NCI-H526 (cell line): Measurements from ENCODE around the gene SCAMP3.
A peak's percentile ranks its signal among the peaks of the same experiment; 100 is the strongest.
"Not testable (repeated sequence)": the region's sequence is repeated elsewhere in the genome, so short reads cannot be mapped to it uniquely, and the experiment has no call there.

Source experiments
- DNase-seq, 2 experiments: peaks; one replicate each; lab custom pipeline; 2025; lab: John Stamatoyannopoulos, UW

Gene SCAMP3

GRCh38 chr1:155227261-155228095, 34.7 kb downstream of the SCAMP3 start:
- peak; percentile 100 for DNase-seq

- DNase-seq: peak; percentile 82 to 87
Observed at GRCh38 chr1:155226910-155227260, 35.3 kb downstream of the SCAMP3 start.

GRCh38 chr1:155226188-155226909, 35.8 kb downstream of the SCAMP3 start:
- DNase-seq: peak; percentile 82 to 93

GRCh38 chr1:155225404-155225759, 36.8 kb downstream of the SCAMP3 start:
- not testable (repeated sequence) for DNase-seq

- DNase-seq: no peak
Observed at GRCh38 chr1:155223047-155223446, 39.1 kb downstream of the SCAMP3 start.

GRCh38 chr1:155220211-155220965, 41.8 kb downstream of the SCAMP3 start:
- DNase-seq: not testable (repeated sequence)

- DNase-seq: peak in 1 of 2 experiments; percentile 43
Observed at GRCh38 chr1:155219592-155220031, 42.5 kb downstream of the SCAMP3 start.

- DNase-seq: peak; percentile 46 to 76
Observed at GRCh38 chr1:155218854-155219591, 43.1 kb downstream of the SCAMP3 start.

GRCh38 chr1:155214702-155215101, 47.5 kb downstream of the SCAMP3 start:
- DNase-seq: not testable (repeated sequence)

- DNase-seq: not testable (repeated sequence)
Observed at GRCh38 chr1:155212051-155212440, 50.1 kb downstream of the SCAMP3 start.

GRCh38 chr1:155211381-155212050, 50.6 kb downstream of the SCAMP3 start:
- not testable (repeated sequence) for DNase-seq

GRCh38 chr1:155210314-155211104, 51.7 kb downstream of the SCAMP3 start:
- DNase-seq: no peak

- DNase-seq: no peak
Observed at GRCh38 chr1:155209312-155209721, 52.8 kb downstream of the SCAMP3 start.

GRCh38 chr1:155208541-155209311, 53.4 kb downstream of the SCAMP3 start, which contains the start of gene MTX1:
MTX1 (plus strand) TSS chr1:155208695; CDS start chr1:155208805, 110 bp downstream.
- DNase-seq: peak; percentile 84 to 98

- peak in 1 of 2 experiments; percentile 66 for DNase-seq
Observed at GRCh38 chr1:155207806-155208540, 54.2 kb downstream of the SCAMP3 start, which contains the start of gene THBS3. THBS3 (minus strand) TSS chr1:155207897; CDS start chr1:155207876, 21 bp downstream.

- peak; percentile 91 to 98 for DNase-seq
Observed at GRCh38 chr1:155206891-155207805, 55.0 kb downstream of the SCAMP3 start.
